Measurements from ENCODE around the gene PCDHA9. TPM values are rescaled to one million over a fixed set of nuclear protein-coding genes. Genes with fewer than 3 reads are reported as not detected.
"Not testable (repeated sequence)": the region's sequence is repeated elsewhere in the genome, so short reads cannot be mapped to it uniquely, and the experiment has no call there.

PCDHA9 gene
- total RNA-seq, 2 donors from 2014 or later, result 0.14 TPM

- no peak for DNase-seq (ENCODE audit: low spot score)
- intact Hi-C loops (cut with DNase I), result no loop called here
Measured at GRCh38 chr5:140870221-140871201, 22.3 kb downstream of the PCDHA9 start.

- no peak for DNase-seq (ENCODE audit: low spot score)
- intact Hi-C loops (cut with DNase I), result no loop called here
Measured at GRCh38 chr5:140875085-140876065, 27.2 kb downstream of the PCDHA9 start, which contains the start of gene PCDHA12. TSS of gene PCDHA12 (plus strand) at chr5:140875308. CDS start at chr5:140875473, 165 bp downstream.

DNA sequence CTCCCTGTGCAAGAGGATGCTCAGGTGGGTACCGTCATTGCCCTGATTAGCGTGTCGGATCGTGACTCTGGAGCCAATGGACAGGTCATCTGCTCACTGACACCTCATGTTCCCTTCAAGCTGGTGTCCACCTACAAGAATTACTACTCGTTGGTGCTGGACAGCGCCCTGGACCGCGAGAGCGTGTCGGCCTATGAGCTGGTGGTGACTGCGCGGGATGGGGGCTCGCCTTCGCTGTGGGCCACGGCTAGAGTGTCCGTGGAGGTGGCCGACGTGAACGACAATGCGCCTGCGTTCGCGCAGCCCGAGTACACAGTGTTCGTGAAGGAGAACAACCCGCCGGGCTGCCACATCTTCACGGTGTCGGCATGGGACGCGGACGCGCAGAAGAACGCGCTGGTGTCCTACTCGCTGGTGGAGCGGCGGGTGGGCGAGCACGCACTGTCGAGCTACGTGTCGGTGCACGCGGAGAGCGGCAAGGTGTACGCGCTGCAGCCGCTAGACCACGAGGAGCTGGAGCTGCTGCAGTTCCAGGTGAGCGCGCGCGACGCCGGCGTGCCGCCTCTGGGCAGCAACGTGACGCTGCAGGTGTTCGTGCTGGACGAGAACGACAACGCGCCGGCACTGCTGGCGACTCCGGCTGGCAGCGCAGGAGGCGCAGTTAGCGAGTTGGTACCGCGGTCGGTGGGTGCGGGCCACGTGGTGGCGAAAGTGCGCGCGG, 28.5 kb downstream of the PCDHA9 start:
- intact Hi-C loops (cut with DNase I); DNase-seq (ENCODE audit: low spot score): not testable (repeated sequence)

GRCh38 chr5:140877262-140877581, 29.0 kb downstream of the PCDHA9 start:
- intact Hi-C loops (cut with DNase I), result no loop called here
- no peak for DNase-seq (ENCODE audit: low spot score)

DNA sequence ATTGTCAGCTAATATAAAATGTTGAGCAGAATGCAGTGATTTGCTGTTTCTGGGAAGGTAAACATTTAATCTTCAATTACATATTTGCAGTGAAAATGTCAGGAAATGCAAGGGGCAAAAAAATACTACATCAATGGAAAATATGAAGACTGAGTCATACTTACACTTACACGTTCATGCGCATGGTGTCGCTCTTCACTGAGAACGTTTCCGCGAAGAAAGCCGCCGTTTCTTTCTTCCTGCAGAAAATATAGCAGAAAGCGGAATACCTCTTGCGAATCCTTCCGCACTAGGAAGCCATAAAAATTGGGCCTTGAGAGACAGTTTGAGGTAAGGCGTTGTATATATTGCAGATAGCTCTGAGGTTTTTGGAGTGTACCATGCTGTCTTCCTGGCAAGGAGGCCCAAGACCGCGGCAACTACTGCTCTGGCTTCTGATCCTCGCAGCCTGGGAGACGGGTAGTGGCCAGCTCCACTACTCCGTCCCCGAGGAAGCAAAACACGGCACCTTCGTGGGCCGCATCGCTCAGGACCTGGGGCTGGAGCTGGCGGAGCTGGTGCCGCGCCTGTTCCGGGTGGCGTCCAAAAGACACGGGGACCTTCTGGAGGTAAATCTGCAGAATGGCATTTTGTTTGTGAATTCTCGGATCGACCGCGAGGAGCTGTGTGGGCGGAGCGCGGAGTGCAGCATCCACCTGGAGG, 33.9 kb downstream of the PCDHA9 start, which contains the start of gene PCDHA13:
Gene PCDHA13 (plus strand): TSS at position 236 of the 702 bp plus-strand sequence. CDS start 145 bp downstream, at position 381.
- DNase-seq (ENCODE audit: low spot score), result no peak
- intact Hi-C loops (cut with DNase I), result no loop called here

DNA sequence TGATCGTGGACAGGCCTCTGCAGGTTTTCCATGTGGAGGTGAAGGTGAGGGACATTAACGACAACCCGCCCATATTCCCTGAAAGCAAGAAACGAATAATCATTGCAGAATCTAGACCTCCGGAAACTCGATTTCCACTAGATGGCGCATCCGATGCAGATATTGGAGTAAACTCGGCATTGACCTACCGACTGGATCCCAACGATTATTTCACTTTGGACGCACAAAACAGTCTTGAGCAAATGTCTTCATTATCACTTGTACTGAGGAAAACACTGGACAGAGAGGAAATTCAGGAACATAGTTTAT, 34.4 kb downstream of the PCDHA9 start:
- intact Hi-C loops (cut with DNase I), result no loop called here
- no peak for DNase-seq (ENCODE audit: low spot score)

- DNase-seq (ENCODE audit: low spot score), result peak; percentile 80
- intact Hi-C loops (cut with DNase I), result no loop called here
Measured at GRCh38 chr5:140883373-140883772, 35.2 kb downstream of the PCDHA9 start.

DNA sequence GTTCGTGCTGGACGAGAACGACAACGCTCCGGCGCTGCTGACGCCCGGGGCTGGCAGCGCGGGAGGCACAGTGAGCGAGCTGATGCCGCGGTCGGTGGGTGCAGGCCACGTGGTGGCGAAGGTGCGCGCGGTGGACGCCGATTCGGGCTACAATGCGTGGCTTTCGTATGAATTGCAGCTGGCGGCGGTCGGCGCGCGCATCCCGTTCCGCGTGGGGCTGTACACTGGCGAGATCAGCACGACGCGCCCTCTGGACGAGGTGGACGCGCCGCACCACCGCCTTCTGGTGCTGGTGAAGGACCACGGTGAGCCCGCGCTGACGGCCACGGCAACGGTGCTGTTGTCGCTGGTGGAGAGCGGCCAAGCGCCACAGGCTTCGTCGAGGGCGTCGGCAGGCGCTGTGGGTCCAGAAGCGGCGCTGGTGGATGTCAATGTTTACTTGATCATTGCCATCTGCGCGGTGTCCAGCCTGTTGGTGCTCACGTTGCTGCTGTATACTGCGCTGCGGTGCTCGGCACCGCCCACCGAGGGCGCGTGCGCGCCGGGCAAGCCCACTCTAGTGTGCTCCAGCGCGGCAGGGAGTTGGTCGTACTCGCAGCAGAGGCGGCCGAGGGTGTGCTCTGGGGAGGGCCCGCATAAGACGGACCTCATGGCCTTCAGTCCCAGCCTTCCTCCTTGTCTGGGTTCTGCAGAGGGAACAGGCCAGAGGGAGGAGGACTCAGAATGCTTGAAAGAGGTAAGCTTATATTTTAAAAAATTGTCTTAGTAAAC, 35.9 kb downstream of the PCDHA9 start:
- intact Hi-C loops (cut with DNase I), result no loop called here
- DNase-seq (ENCODE audit: low spot score), result peak; percentile 78

Other genes starting within 250 kb of the PCDHA9 start
- gene CD14, start 215.2 kb upstream of the PCDHA9 start, total RNA-seq, result 10 to 100 TPM; 64.6 to 68.8 TPM
- 10 to 100 TPM in 1 of 2 donors, 1 to 10 TPM in 1; 6.6 to 11.2 TPM for gene TMCO6, start 208.9 kb upstream of the PCDHA9 start, total RNA-seq
- gene NDUFA2, start 200.8 kb upstream of the PCDHA9 start, total RNA-seq, result 10 to 100 TPM; 37.4 to 45.9 TPM
- 10 to 100 TPM; 63.1 to 70.3 TPM for gene IK, start 200.6 kb upstream of the PCDHA9 start, total RNA-seq
- gene WDR55, start 183.5 kb upstream of the PCDHA9 start, total RNA-seq, result 10 to 100 TPM; 13.0 to 14.9 TPM
- under 1 TPM; 0.52 to 0.56 TPM for gene DND1, start 174.8 kb upstream of the PCDHA9 start, total RNA-seq
- 10 to 100 TPM; 38.0 to 48.2 TPM for gene HARS1, start 157.0 kb upstream of the PCDHA9 start, total RNA-seq
- 10 to 100 TPM; 16.8 to 19.2 TPM for gene HARS2, start 156.9 kb upstream of the PCDHA9 start, total RNA-seq
- gene ZMAT2, start 147.9 kb upstream of the PCDHA9 start, total RNA-seq, result 10 to 100 TPM; 31.8 to 34.9 TPM
- not detected for gene PCDHA1, start 62.2 kb upstream of the PCDHA9 start, total RNA-seq
- gene PCDHA2, start 53.5 kb upstream of the PCDHA9 start, total RNA-seq, result under 1 TPM in 1 of 2 donors, not detected in 1; 0.14 TPM
- under 1 TPM; 0.19 to 0.23 TPM for gene PCDHA3, start 47.3 kb upstream of the PCDHA9 start, total RNA-seq
- under 1 TPM; 0.32 to 0.48 TPM for gene PCDHA4, start 41.3 kb upstream of the PCDHA9 start, total RNA-seq
- under 1 TPM; 0.14 TPM for gene PCDHA5, start 26.8 kb upstream of the PCDHA9 start, total RNA-seq
- gene PCDHA6, start 20.4 kb upstream of the PCDHA9 start, total RNA-seq, result under 1 TPM; 0.14 to 0.23 TPM
- gene PCDHA7, start 14.1 kb upstream of the PCDHA9 start, total RNA-seq, result under 1 TPM in 1 of 2 donors, not detected in 1; 0.19 TPM
- gene PCDHA8, start 7.2 kb upstream of the PCDHA9 start, total RNA-seq, result not detected
- gene PCDHA10, start 7.5 kb downstream of the PCDHA9 start, total RNA-seq, result under 1 TPM; 0.52 to 0.60 TPM
- gene PCDHA11, start 20.6 kb downstream of the PCDHA9 start, total RNA-seq, result under 1 TPM; 0.14 TPM
- gene PCDHA12, start 26.9 kb downstream of the PCDHA9 start, total RNA-seq, result under 1 TPM in 1 of 2 donors, not detected in 1; 0.24 TPM
- gene PCDHA13, start 33.7 kb downstream of the PCDHA9 start, total RNA-seq, result under 1 TPM in 1 of 2 donors, not detected in 1; 0.05 TPM
- under 1 TPM; 0.14 to 0.24 TPM for gene PCDHAC1, start 77.9 kb downstream of the PCDHA9 start, total RNA-seq
- under 1 TPM; 0.32 to 0.33 TPM for gene PCDHAC2, start 118.1 kb downstream of the PCDHA9 start, total RNA-seq
- not detected for gene PCDHB1, start 203.0 kb downstream of the PCDHA9 start, total RNA-seq
- gene PCDHB2, start 246.2 kb downstream of the PCDHA9 start, total RNA-seq, result 1 to 10 TPM; 2.3 to 3.2 TPM